Endothelial cell of umbilical vein (primary cell): ENCODE data around the gene MED1. TPM values are rescaled to one million over a fixed set of nuclear protein-coding genes. Genes with fewer than 3 reads are reported as not detected.

Experiments
- BruUV-seq: library from RNA; stranded (reverse); fragments of 400-500 nt; replicated peaks from 2 replicates; lab custom pipeline; 2021; lab: Mats Ljungman, UMichigan
- CTCF ChIA-PET: fragments of 300-600, 350-600 bp; sonication (Branson Sonifier 250); formaldehyde crosslinking; loops from one replicate; lab custom pipeline; 2021; ENCODE audit warnings: antibody characterized with exemption, inconsistent platforms; lab: Charles Lee
- POLR2A ChIA-PET: fragments of 300-600, 350-600 bp; sonication (Branson Sonifier 250); formaldehyde crosslinking; loops from one replicate; lab custom pipeline; 2021; ENCODE audit warnings: antibody characterized with exemption, inconsistent platforms; lab: Charles Lee
- DNase-seq: peaks from one replicate; pipeline ENCODE4 v3.0.0-alpha.2; 2011; ENCODE audit warnings: low read depth, low spot score
- FAIRE-seq: peaks from 2 replicates; lab custom pipeline; 2011; peaks lifted over from hg19 to GRCh38; lab: Jason Lieb, UNC
- H2AFZ ChIP-seq: 2 replicates; pipeline ENCODE4 v1.6.0; 2012; ENCODE audit warnings: low read depth, low read length, control low read depth, inconsistent platforms
- H3K27ac ChIP-seq: 2 replicates; pipeline ENCODE4 v1.5.1; 2011; ENCODE audit warnings: low read depth, mild to moderate bottlenecking, control low read depth, low read length, moderate library complexity; ENCODE audit not compliant: insufficient read depth
- H3K27me3 ChIP-seq, 2 experiments: 2 replicates each; pipeline versions ENCODE4 v1.6.0 to v1.6.1; 2011; ENCODE audit warnings: low read length in 2 of 2, mixed read lengths in 1 of 2; ENCODE audit not compliant: control insufficient read depth in 2 of 2, insufficient read depth in 2 of 2
- H3K36me3 ChIP-seq, 2 experiments: 2 replicates in 1 of 2; 3 replicates in 1 of 2; pipeline ENCODE4 v1.5.1; 2011; ENCODE audit warnings: low read length in 2 of 2, mild to moderate bottlenecking in 1 of 2, moderate library complexity in 1 of 2; ENCODE audit not compliant: control insufficient read depth in 2 of 2, insufficient read depth in 2 of 2; ENCODE audit errors: extremely low read depth in 1 of 2
- H3K4me1 ChIP-seq: 3 replicates; pipeline ENCODE4 v1.5.1; 2011; ENCODE audit warnings: mild to moderate bottlenecking, low read length; ENCODE audit not compliant: control insufficient read depth, insufficient read depth; ENCODE audit errors: extremely low read depth
- H3K4me2 ChIP-seq: 2 replicates; pipeline ENCODE4 v1.6.1; 2011; ENCODE audit warnings: low read length, control low read depth, mixed read lengths; ENCODE audit not compliant: insufficient read depth
- H3K4me3 ChIP-seq, 3 experiments: fragments of 200-600 bp in 1 of 3; sonication (generic), shearing (Covaris generic) in 1 of 3; replicated peaks in 1 of 3; 2 replicates each; pipeline ENCODE4 v1.5.1; 2011 to 2016; ENCODE audit warnings: control low read depth in 3 of 3, low read length in 3 of 3, mild to moderate bottlenecking in 2 of 3, inconsistent platforms in 1 of 3, low read depth in 1 of 3, moderate library complexity in 1 of 3; ENCODE audit not compliant: insufficient read depth in 1 of 3
- H3K79me2 ChIP-seq: 2 replicates; pipeline ENCODE4 v1.6.0; 2012; ENCODE audit warnings: low read length, inconsistent platforms; ENCODE audit not compliant: control insufficient read depth, insufficient read depth
- H3K9ac ChIP-seq: replicated peaks from 2 replicates; pipeline ENCODE3; 2011; ENCODE audit warnings: low read length, control low read depth; ENCODE audit not compliant: insufficient read depth; ENCODE audit errors: extremely low read depth
- H3K9me1 ChIP-seq: replicated peaks from 3 replicates; pipeline ENCODE4 v1.6.0; 2011; ENCODE audit warnings: mild to moderate bottlenecking, low read length; ENCODE audit not compliant: control insufficient read depth, insufficient read depth; ENCODE audit errors: extremely low read depth
- H3K9me3 ChIP-seq: replicated peaks from 2 replicates; pipeline ENCODE4 v1.5.1; 2012; ENCODE audit warnings: low read length, inconsistent platforms; ENCODE audit not compliant: control insufficient read depth, insufficient read depth
- H4K20me1 ChIP-seq: replicated peaks from 2 replicates; pipeline ENCODE3; 2011; ENCODE audit warnings: mild to moderate bottlenecking, low read length; ENCODE audit not compliant: control insufficient read depth, insufficient read depth; ENCODE audit errors: extremely low read depth
- EZH2 ChIP-seq: IDR thresholded peaks from 2 replicates; pipeline ENCODE4 v1.6.1; 2012; ENCODE audit warnings: borderline replicate concordance, low read depth, mild to moderate bottlenecking, moderate library complexity, low read length, inconsistent platforms; ENCODE audit not compliant: severe bottlenecking
- FOS ChIP-seq: IDR thresholded peaks from 2 replicates; pipeline ENCODE4 v1.6.1; 2011; ENCODE audit warnings: mild to moderate bottlenecking, low read length, moderate library complexity, borderline replicate concordance; ENCODE audit not compliant: insufficient read depth
- GATA2 ChIP-seq: IDR thresholded peaks from 2 replicates; pipeline ENCODE4 v1.7.0; 2011; ENCODE audit warnings: low read depth, mild to moderate bottlenecking, moderate library complexity, mixed read lengths, low read length; ENCODE audit not compliant: insufficient read length, insufficient read depth
- JUN ChIP-seq: IDR thresholded peaks from 2 replicates; pipeline ENCODE4 v1.6.1; 2011; ENCODE audit warnings: borderline replicate concordance, low read depth; ENCODE audit not compliant: insufficient read length, insufficient read depth
- MYC ChIP-seq: IDR thresholded peaks from one replicate; pipeline ENCODE4 v1.6.1; 2011; ENCODE audit warnings: mild to moderate bottlenecking, low read depth, low read length
- POLR2A ChIP-seq: IDR thresholded peaks from 2 replicates; pipeline ENCODE4 v1.6.1; 2012; ENCODE audit warnings: low read depth, mild to moderate bottlenecking, control low read depth, low read length
- POLR2AphosphoS5 ChIP-seq: IDR thresholded peaks from 2 replicates; pipeline ENCODE4 v1.6.1; 2012; ENCODE audit warnings: low read depth, mild to moderate bottlenecking, control low read depth, low read length, moderate library complexity; ENCODE audit not compliant: insufficient read depth
- dilution Hi-C: fragments of 300-500 bp; cut with MboI; formaldehyde crosslinking; loops from one replicate; pipeline ENCODE4 v1.15.0; 2019; ENCODE audit warnings: low sequenced_read_pairs; ENCODE audit not compliant: extremely low pct_ligation_motif_present
- intact Hi-C: fragments of 100-400 bp; cut with micrococcal nuclease; formaldehyde crosslinking; loops from one replicate; pipeline ENCODE4 v1.10.0; 2022
- polyA plus RNA-seq, 4 experiments: library from polyadenylated mRNA; depleted of rRNA in 3 of 4; stranded (reverse) in 3 of 4; unstranded in 1 of 4; fragments of >200 nt; gene quantifications; 2 replicates each; pipeline versions ENCODE4 v1.2.1 to v1.2.3, GENCODE V29; 2011 to 2012; ENCODE audit warnings: missing spikeins in 1 of 4
- total RNA-seq: library from RNA; stranded (reverse); gene quantifications from 2 replicates; pipeline ENCODE4 v1.2.3, GENCODE V29; 2021
- TF ChIP-seq, protein P1 (sequence below), 2 donors: IDR thresholded peaks; 1 replicate in 1 of 2; 2 replicates in 1 of 2; pipeline ENCODE4 v1.5.1; 2011; ENCODE audit warnings: low read length in 2 of 2, mild to moderate bottlenecking in 2 of 2, moderate library complexity in 2 of 2, control low read depth in 1 of 2, inconsistent platforms in 1 of 2, low read depth in 1 of 2; ENCODE audit not compliant: insufficient read depth in 1 of 2; ENCODE audit errors: extremely low read depth in 1 of 2
- TF ChIP-seq, protein P2 (sequence below): IDR thresholded peaks from 2 replicates; pipeline ENCODE4 v1.6.1; 2011; ENCODE audit not compliant: insufficient read depth, insufficient read length

The MED1 gene
- total and polyA plus RNA-seq, 2 donors (not counting 3 experiments of a cell fraction or from before 2014, with no cell fraction given): 19.8 to 46.2 TPM

DNA sequence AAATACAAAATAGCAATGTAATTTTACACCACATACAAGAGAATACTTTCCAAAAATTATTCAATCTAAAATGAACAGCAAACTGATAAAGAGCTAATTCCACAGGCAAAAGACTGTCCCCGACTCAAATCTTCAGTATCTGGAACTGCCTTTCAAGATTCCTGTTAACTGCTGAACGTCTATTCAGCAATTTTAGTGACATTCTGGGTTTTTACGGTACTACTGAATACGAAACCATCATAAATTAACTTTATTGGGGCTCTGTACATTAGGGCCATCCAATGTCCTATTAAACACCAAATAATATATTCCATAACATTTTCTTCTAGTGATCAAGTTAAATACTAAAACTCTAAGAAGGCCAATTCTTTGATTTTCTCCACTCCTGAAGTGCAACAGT is 51.3 kb downstream of the MED1 start:
- dilution Hi-C loops: no loop called here
- H3K36me3 ChIP-seq: no peaks in the 10 kb centered on the region
- DNase-seq (no peak), FAIRE-seq (no peak)
- TF ChIP-seq POLR2A: no peak
- TF ChIP-seq JUN: no peak
- TF ChIP-seq GATA2: no peak
- TF ChIP-seq, protein P1, sequence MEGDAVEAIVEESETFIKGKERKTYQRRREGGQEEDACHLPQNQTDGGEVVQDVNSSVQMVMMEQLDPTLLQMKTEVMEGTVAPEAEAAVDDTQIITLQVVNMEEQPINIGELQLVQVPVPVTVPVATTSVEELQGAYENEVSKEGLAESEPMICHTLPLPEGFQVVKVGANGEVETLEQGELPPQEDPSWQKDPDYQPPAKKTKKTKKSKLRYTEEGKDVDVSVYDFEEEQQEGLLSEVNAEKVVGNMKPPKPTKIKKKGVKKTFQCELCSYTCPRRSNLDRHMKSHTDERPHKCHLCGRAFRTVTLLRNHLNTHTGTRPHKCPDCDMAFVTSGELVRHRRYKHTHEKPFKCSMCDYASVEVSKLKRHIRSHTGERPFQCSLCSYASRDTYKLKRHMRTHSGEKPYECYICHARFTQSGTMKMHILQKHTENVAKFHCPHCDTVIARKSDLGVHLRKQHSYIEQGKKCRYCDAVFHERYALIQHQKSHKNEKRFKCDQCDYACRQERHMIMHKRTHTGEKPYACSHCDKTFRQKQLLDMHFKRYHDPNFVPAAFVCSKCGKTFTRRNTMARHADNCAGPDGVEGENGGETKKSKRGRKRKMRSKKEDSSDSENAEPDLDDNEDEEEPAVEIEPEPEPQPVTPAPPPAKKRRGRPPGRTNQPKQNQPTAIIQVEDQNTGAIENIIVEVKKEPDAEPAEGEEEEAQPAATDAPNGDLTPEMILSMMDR (IDR thresholded peaks at IDR 0.05; ENCODE audit: extremely low read depth in 1 of 2, insufficient read depth in 1 of 2, low read depth in 1 of 2, low read length in 2 of 2): no peak
- TF ChIP-seq, protein P2, sequence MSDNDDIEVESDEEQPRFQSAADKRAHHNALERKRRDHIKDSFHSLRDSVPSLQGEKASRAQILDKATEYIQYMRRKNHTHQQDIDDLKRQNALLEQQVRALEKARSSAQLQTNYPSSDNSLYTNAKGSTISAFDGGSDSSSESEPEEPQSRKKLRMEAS: no peak
- TF ChIP-seq MYC: no peak
- TF ChIP-seq EZH2: no peak
- TF ChIP-seq FOS: no peak
- no peak for TF ChIP-seq POLR2AphosphoS5
- no peaks in the 10 kb centered on the region for H3K79me2 ChIP-seq
- H3K4me2 ChIP-seq: peak overlapping the region; percentile 80
- H3K4me3 ChIP-seq: peak overlapping the region in 1 of 3 experiments; percentile 81
- no peak overlapping the region for H3K9ac ChIP-seq
- ChIA-PET CTCF (interaction anchor here (0.7 kb wide), 1 partner anchor 11 kb away, joined by 3 read pairs; no protein-coding TSS in a partner anchor), POLR2A (no interaction called here)
- H3K27me3 ChIP-seq: no peaks in the 10 kb centered on the region
- H4K20me1 ChIP-seq: no peaks in the 10 kb centered on the region
- H3K9me3 ChIP-seq: no peaks in the 10 kb centered on the region
- no TSS peak for BruUV-seq
- no peak overlapping the region for H3K27ac ChIP-seq
- H2AFZ ChIP-seq: no peak overlapping the region
- intact Hi-C loops: loop anchor here (2.0 to 10.0 kb wide), 2 partner anchors 129 to 1865 kb away; no protein-coding TSS in a partner anchor
- H3K4me1 ChIP-seq: peaks cover 11% of the 10 kb centered on the region
- H3K9me1 ChIP-seq: no peaks in the 10 kb centered on the region
